Vagina (tissue), 2 donors: ENCODE measurements around the gene RANBP17. TPM values are rescaled to one million over a fixed set of nuclear protein-coding genes. Genes with fewer than 3 reads are reported as not detected.

Experiments used
- DNase-seq, 2 donors: peaks; one replicate each; pipeline ENCODE4 v3.0.0-alpha.2; 2017; ENCODE audit errors: extremely low spot score in 2 of 2
- H3K27ac ChIP-seq: fragments of 200-600 bp; sonication (generic); one replicate; pipeline ENCODE4 v1.5.1; 2019
- H3K27me3 ChIP-seq: fragments of 200-600 bp; sonication (generic); one replicate; pipeline ENCODE4 v1.5.1; 2019
- H3K36me3 ChIP-seq, 2 donors: fragments of 200-600 bp; sonication (generic); one replicate each; pipeline ENCODE4 v1.5.1; 2017 to 2019
- H3K4me1 ChIP-seq: fragments of 200-600 bp; sonication (generic); one replicate; pipeline ENCODE4 v1.5.1; 2019
- H3K4me3 ChIP-seq, 2 donors: fragments of 200-600 bp; sonication (generic); 1 replicate in 1 of 2; 2 replicates in 1 of 2; pipeline ENCODE4 v1.5.1; 2016 to 2019
- H3K9me3 ChIP-seq: fragments of 200-600 bp; sonication (generic); one replicate; pipeline ENCODE4 v1.5.1; 2019
- POLR2A ChIP-seq, 2 donors: fragments of 450-650 bp; IDR thresholded peaks; one replicate each; pipeline ENCODE4 v1.6.1; 2017; ENCODE audit warnings: antibody characterized with exemption in 2 of 2, mild to moderate bottlenecking in 2 of 2, moderate library complexity in 2 of 2
- POLR2AphosphoS5 ChIP-seq, 2 donors: sonication (generic); formaldehyde crosslinking; IDR thresholded peaks; one replicate each; pipeline ENCODE4 v1.9.0; 2017; ENCODE audit warnings: antibody characterized with exemption in 2 of 2, mild to moderate bottlenecking in 2 of 2, low read depth in 1 of 2; ENCODE audit not compliant: insufficient read depth in 1 of 2
- intact Hi-C: fragments of 100-400 bp; cut with DNase I; formaldehyde crosslinking; loops from one replicate; pipeline ENCODE4 v1.15.1; 2023
- total RNA-seq: library from RNA; depleted of rRNA; stranded (reverse); fragments of >200 nt; gene quantifications from one replicate; pipeline ENCODE4 v1.2.3, GENCODE V29; 2016
- TF ChIP-seq, protein P1 (sequence below), 3 experiments: fragments of 450-650 bp in 2 of 3; fragments of 200-600 bp in 1 of 3; sonication (generic) in 1 of 3; IDR thresholded peaks; one replicate each; pipeline ENCODE4 v1.5.1; 2017 to 2019; ENCODE audit warnings: antibody characterized with exemption in 3 of 3, mild to moderate bottlenecking in 2 of 3, moderate library complexity in 2 of 3

The RANBP17 gene
- total RNA-seq, 1 donor from 2014 or later, result 5.4 TPM

DNA sequence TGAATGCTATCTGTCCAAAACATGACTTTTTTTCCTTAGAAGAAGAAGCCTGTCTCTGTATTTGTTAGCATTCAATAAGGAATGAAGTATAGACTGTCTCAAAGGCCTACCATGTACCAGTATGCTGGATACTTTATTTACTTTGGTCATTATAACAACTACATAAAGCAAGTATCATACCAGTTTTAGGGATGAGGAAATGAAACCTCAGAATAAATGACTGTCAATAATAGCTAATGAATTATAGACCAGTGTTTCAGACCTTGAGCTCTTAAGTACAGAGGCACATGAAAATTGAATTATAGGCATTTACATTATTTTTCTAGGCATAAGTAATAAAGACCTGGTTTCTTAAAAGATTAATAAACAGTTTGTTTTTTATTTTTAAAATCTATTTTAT, 280.8 kb downstream of the RANBP17 start:
- no peak for DNase-seq
- no peaks in the 10 kb centered on the region for H3K4me1 ChIP-seq
- H3K27ac ChIP-seq, result no peak overlapping the region
- H3K36me3 ChIP-seq, result no peaks in the 10 kb centered on the region
- H3K9me3 ChIP-seq, result no peaks in the 10 kb centered on the region
- intact Hi-C loops, result no loop called here
- no peak overlapping the region for H3K4me3 ChIP-seq
- H3K27me3 ChIP-seq, result no peaks in the 10 kb centered on the region
- TF ChIP-seq POLR2AphosphoS5 (IDR thresholded peaks at IDR 0.05; ENCODE audit: insufficient read depth in 1 of 2, low read depth in 1 of 2) (no peak), POLR2A (IDR thresholded peaks at IDR 0.05) (no peak)
- TF ChIP-seq, protein P1, sequence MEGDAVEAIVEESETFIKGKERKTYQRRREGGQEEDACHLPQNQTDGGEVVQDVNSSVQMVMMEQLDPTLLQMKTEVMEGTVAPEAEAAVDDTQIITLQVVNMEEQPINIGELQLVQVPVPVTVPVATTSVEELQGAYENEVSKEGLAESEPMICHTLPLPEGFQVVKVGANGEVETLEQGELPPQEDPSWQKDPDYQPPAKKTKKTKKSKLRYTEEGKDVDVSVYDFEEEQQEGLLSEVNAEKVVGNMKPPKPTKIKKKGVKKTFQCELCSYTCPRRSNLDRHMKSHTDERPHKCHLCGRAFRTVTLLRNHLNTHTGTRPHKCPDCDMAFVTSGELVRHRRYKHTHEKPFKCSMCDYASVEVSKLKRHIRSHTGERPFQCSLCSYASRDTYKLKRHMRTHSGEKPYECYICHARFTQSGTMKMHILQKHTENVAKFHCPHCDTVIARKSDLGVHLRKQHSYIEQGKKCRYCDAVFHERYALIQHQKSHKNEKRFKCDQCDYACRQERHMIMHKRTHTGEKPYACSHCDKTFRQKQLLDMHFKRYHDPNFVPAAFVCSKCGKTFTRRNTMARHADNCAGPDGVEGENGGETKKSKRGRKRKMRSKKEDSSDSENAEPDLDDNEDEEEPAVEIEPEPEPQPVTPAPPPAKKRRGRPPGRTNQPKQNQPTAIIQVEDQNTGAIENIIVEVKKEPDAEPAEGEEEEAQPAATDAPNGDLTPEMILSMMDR (IDR thresholded peaks at IDR 0.05), result no peak

DNA sequence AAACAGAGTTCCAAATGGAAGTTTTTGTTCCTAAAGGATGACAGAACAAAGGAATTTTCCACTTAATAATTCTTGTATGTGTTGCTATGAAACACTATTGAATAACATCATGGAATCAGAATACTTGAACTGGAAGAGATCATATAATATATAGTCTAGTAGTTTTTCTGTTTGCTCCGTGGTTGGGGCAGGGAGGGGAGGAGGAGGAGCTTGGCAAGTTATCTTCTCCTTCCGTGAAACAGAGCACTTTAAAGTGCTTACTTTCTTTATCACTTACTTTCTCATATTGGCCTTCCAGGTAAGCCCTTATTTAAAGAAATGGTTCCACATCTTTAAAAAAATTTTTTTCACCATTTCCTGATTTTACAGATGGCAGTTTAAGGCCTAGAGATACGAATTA, 281.4 kb downstream of the RANBP17 start:
- Histone ChIP-seq H3K36me3 (no peaks in the 10 kb centered on the region), H3K4me3 (no peak overlapping the region), H3K9me3 (no peaks in the 10 kb centered on the region), H3K27ac (no peak overlapping the region), H3K4me1 (no peaks in the 10 kb centered on the region), H3K27me3 (no peaks in the 10 kb centered on the region)
- TF ChIP-seq POLR2A (IDR thresholded peaks at IDR 0.05) (no peak), POLR2AphosphoS5 (IDR thresholded peaks at IDR 0.05; ENCODE audit: insufficient read depth in 1 of 2, low read depth in 1 of 2) (no peak)
- TF ChIP-seq, protein P1 (IDR thresholded peaks at IDR 0.05), result no peak
- intact Hi-C loops, result no loop called here
- no peak for DNase-seq

DNA sequence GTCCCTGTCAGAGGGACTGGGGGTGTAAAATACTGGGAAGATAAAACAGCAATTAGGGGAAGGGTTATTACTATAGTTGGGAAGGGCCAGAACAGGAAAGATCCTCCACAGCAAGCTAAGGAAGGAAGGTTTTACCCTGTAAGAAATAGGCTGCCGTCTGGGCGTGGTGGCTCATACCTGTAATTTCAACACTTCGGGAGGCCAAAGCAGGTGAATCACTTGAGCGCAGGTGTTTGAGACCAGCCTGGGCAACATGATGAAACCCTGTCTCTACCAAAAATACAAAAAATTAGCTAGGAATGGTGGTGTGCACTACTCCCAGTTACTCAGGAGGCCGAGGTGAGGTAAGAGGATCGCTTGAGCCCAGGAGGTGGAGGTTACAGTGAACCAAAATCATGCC, 282.1 kb downstream of the RANBP17 start:
- Histone ChIP-seq H3K27ac (no peak overlapping the region), H3K9me3 (no peaks in the 10 kb centered on the region), H3K27me3 (no peaks in the 10 kb centered on the region), H3K4me1 (no peaks in the 10 kb centered on the region), H3K4me3 (no peak overlapping the region), H3K36me3 (no peaks in the 10 kb centered on the region)
- DNase-seq, result no peak
- no peak for TF ChIP-seq POLR2A (IDR thresholded peaks at IDR 0.05)
- TF ChIP-seq, protein P1 (IDR thresholded peaks at IDR 0.05), result no peak
- no peak for TF ChIP-seq POLR2AphosphoS5 (IDR thresholded peaks at IDR 0.05; ENCODE audit: insufficient read depth in 1 of 2, low read depth in 1 of 2)
- intact Hi-C loops, result no loop called here

DNA sequence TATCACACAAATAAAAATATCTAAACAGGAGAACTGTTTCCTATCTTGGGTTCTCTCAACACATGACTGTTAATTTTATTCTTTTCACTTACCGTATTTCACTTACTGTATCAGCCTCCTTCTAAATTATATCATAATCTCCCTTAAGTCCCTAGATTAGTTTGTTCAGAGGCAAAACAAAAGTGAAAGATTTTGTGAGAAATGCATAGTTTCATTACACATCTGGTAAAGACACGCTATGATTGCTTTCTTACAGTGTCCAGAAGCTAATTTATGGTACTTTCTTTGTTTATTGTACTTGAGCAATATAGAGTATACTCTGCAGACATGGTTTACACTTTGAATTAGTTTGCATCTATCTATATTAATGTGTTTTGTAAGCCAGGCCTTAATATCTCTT, 287.5 kb downstream of the RANBP17 start:
- TF ChIP-seq POLR2A (IDR thresholded peaks at IDR 0.05) (no peak), POLR2AphosphoS5 (IDR thresholded peaks at IDR 0.05; ENCODE audit: insufficient read depth in 1 of 2, low read depth in 1 of 2) (no peak)
- TF ChIP-seq, protein P1 (IDR thresholded peaks at IDR 0.05), result no peak
- H3K4me3 ChIP-seq, result no peak overlapping the region
- DNase-seq, result no peak

DNA sequence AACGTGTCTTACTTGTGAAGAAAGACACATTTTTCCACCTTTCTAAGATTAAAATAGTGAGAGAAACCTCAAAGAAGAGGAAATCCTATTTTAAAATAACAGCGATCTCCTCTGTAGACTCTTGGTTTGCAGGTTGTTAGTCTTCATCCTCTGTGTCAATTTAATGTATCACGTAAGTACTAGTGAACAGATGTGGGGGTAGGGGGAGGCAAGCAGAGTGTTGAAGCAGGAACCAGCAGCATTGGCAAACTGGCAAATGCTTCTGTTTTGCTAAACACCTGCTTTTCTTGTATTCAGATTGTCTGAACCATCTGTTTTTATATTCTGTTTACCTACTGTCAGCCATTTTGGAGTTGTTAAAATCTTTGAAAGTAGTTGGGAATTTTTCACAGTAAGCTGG, 288.0 kb downstream of the RANBP17 start:
- Histone ChIP-seq H3K9me3 (no peaks in the 10 kb centered on the region), H3K27ac (no peak overlapping the region), H3K4me3 (no peak overlapping the region), H3K27me3 (no peaks in the 10 kb centered on the region), H3K4me1 (no peaks in the 10 kb centered on the region), H3K36me3 (no peaks in the 10 kb centered on the region)
- no peak for DNase-seq
- intact Hi-C loops, result no loop called here
- TF ChIP-seq, protein P1 (IDR thresholded peaks at IDR 0.05), result no peak
- TF ChIP-seq POLR2AphosphoS5 (IDR thresholded peaks at IDR 0.05; ENCODE audit: insufficient read depth in 1 of 2, low read depth in 1 of 2) (no peak), POLR2A (IDR thresholded peaks at IDR 0.05) (no peak)

More for the DNA sequence above, 287.5 kb downstream of the RANBP17 start:
- intact Hi-C loops, result no loop called here
- no peak overlapping the region for H3K27ac ChIP-seq
- no peaks in the 10 kb centered on the region for H3K27me3 ChIP-seq
- no peaks in the 10 kb centered on the region for H3K4me1 ChIP-seq
- H3K9me3 ChIP-seq, result no peaks in the 10 kb centered on the region
- H3K36me3 ChIP-seq, result no peaks in the 10 kb centered on the region
